Amygdala (tissue), 56 donors: ENCODE measurements around the gene VIL1.

Source experiments
- DNase-seq, 56 donors: peaks; one replicate each; lab custom pipeline; 2025; lab: John Stamatoyannopoulos, UW

VIL1 gene

GRCh38 chr2:218394298-218395089, 24.4 kb upstream of the VIL1 start:
- no peak for DNase-seq

- DNase-seq: no peak
These were observed 23.9 kb upstream of the VIL1 start for GRCh38 chr2:218395090-218395444.

GRCh38 chr2:218395456-218395825, 23.5 kb upstream of the VIL1 start:
- no peak for DNase-seq

GRCh38 chr2:218395826-218396687, 22.9 kb upstream of the VIL1 start:
- peak; percentile 70 to 99 (median 92) for DNase-seq

GRCh38 chr2:218396688-218397462, 22.0 kb upstream of the VIL1 start:
- DNase-seq: peak in 36 of 56 donors; percentile 25 to 80 (median 63)

GRCh38 chr2:218397463-218397819, 21.5 kb upstream of the VIL1 start:
- DNase-seq: no peak

- DNase-seq: peak in 12 of 56 donors; percentile 31 to 65 (median 52)
These were observed 21.0 kb upstream of the VIL1 start for GRCh38 chr2:218397820-218398436.

GRCh38 chr2:218398437-218399390, 20.2 kb upstream of the VIL1 start:
- peak in 45 of 56 donors; percentile 25 to 80 (median 55) for DNase-seq

- peak; percentile 34 to 95 (median 86) for DNase-seq
These were observed 19.3 kb upstream of the VIL1 start, which contains the start of gene CTDSP1 for GRCh38 chr2:218399391-218400166. TSS of gene CTDSP1 (plus strand) at chr2:218399868. CDS start at chr2:218400091, 223 bp downstream.

GRCh38 chr2:218400167-218400929, 18.6 kb upstream of the VIL1 start:
- peak in 14 of 56 donors; percentile 18 to 55 (median 49) for DNase-seq

GRCh38 chr2:218400930-218401881, 17.7 kb upstream of the VIL1 start:
- no peak for DNase-seq

- DNase-seq: no peak
These were observed 17.0 kb upstream of the VIL1 start for GRCh38 chr2:218401890-218402289.

- no peak for DNase-seq
These were observed 16.4 kb upstream of the VIL1 start for GRCh38 chr2:218402491-218402901.

GRCh38 chr2:218402911-218403411, 16.0 kb upstream of the VIL1 start:
- no peak for DNase-seq

GRCh38 chr2:218403810-218404209, 15.1 kb upstream of the VIL1 start:
- no peak for DNase-seq
